HFFc6 (cell line): ENCODE data around the gene CFAP251. TPM values are rescaled to one million over a fixed set of nuclear protein-coding genes. Genes with fewer than 3 reads are reported as not detected.

Experiments
- DNase-seq: peaks from one replicate; pipeline ENCODE4 v3.0.0-alpha.2; 2018
- H3K27ac Mint-ChIP-seq: 2 replicates; pipeline ENCODE4 v1.8.0; 2020; ENCODE audit warnings: mild to moderate bottlenecking, mixed read lengths
- H3K27me3 Mint-ChIP-seq: 2 replicates; pipeline ENCODE4 v1.8.0; 2021; ENCODE audit warnings: mild to moderate bottlenecking, moderate library complexity, mixed read lengths; ENCODE audit not compliant: insufficient read depth
- H3K36me3 Mint-ChIP-seq: 2 replicates; pipeline ENCODE4 v1.8.0; 2021; ENCODE audit warnings: low read depth, mixed read lengths
- H3K4me1 Mint-ChIP-seq: 2 replicates; pipeline ENCODE4 v1.8.0; 2020; ENCODE audit warnings: low read depth, mixed read lengths
- H3K4me3 Mint-ChIP-seq: 2 replicates; pipeline ENCODE4 v1.8.0; 2020; ENCODE audit warnings: mild to moderate bottlenecking, moderate library complexity, mixed read lengths
- H3K9me3 Mint-ChIP-seq: 2 replicates; pipeline ENCODE4 v1.8.0; 2020; ENCODE audit warnings: mild to moderate bottlenecking, mixed read lengths
- total RNA-seq, 6 experiments: library from RNA; stranded (reverse); fragmentation: NEBNext Ultra II Directional; extraction: Animal tissue kit (Norgen Biotek cat#: 25700); gene quantifications; 2 replicates in 1 of 6; 3 replicates in 5 of 6; pipeline ENCODE4 v1.2.3, GENCODE V29; 2021
- TF ChIP-seq, protein P1 (sequence below): fragments of 200-600 bp; sonication (generic); IDR thresholded peaks from 2 replicates; pipeline ENCODE4 v1.5.0; 2021; ENCODE audit warnings: antibody characterized with exemption, mild to moderate bottlenecking

Gene CFAP251
- total RNA-seq, 6 experiments from 2014 or later, result 0.66 to 4.2 (median 3.3) TPM

DNA sequence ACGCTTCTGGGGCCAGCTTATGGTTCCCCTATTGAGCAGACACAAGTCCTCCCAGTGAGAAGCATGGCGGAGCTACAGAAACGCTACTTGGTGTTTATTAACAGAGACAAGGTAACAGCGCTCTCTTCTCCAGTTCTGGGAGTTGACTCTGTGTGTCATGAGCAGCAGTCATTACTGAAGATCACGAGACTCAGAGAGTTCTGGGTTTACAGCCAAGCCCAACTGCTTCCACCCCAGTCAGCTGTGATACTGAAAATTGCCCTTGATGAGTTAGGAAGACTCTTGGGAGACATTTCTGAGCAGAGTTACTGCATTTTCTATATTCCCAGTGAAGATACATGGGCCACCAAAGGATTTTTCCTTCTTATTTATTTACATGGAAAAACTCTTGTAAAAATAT, 48.6 kb downstream of the CFAP251 start:
- Mint-ChIP-seq H3K36me3 (peaks cover 49% of the 10 kb centered on the region), H3K27ac (no peak overlapping the region), H3K9me3 (peaks cover under 1% of the 10 kb centered on the region; the same call in 1 of the 2 replicates), H3K4me3 (no peak overlapping the region), H3K27me3 (no peaks in the 10 kb centered on the region; the same call in 1 of the 2 replicates), H3K4me1 (peaks cover 28% of the 10 kb centered on the region)
- DNase-seq, result no peak
- TF ChIP-seq, protein P1, sequence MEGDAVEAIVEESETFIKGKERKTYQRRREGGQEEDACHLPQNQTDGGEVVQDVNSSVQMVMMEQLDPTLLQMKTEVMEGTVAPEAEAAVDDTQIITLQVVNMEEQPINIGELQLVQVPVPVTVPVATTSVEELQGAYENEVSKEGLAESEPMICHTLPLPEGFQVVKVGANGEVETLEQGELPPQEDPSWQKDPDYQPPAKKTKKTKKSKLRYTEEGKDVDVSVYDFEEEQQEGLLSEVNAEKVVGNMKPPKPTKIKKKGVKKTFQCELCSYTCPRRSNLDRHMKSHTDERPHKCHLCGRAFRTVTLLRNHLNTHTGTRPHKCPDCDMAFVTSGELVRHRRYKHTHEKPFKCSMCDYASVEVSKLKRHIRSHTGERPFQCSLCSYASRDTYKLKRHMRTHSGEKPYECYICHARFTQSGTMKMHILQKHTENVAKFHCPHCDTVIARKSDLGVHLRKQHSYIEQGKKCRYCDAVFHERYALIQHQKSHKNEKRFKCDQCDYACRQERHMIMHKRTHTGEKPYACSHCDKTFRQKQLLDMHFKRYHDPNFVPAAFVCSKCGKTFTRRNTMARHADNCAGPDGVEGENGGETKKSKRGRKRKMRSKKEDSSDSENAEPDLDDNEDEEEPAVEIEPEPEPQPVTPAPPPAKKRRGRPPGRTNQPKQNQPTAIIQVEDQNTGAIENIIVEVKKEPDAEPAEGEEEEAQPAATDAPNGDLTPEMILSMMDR, result no peak

DNA sequence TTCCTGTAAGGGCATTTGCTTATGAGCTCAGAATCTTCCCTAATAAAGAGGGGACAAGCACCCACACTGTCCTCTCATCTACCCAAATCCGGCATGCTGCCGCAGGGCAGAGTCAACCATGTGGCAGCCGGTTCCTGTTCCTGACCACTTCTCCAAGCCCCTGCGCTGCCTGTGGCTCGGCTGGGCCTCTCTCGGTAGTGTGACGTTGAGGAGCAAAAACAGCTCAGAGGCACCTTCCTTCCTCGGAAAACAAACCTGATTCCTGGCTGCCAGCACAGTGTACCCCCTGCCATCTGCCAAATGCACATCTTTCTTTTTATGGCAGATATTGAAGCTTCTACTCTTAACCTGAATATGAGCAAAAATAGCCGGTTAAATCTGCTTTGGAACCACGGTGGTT, 50.5 kb downstream of the CFAP251 start:
- DNase-seq, result no peak
- Mint-ChIP-seq H3K4me1 (peaks cover 20% of the 10 kb centered on the region), H3K36me3 (peaks cover 56% of the 10 kb centered on the region), H3K27me3 (no peaks in the 10 kb centered on the region), H3K27ac (no peak overlapping the region), H3K9me3 (peaks cover 8% of the 10 kb centered on the region), H3K4me3 (no peak overlapping the region)
- TF ChIP-seq, protein P1, result no peak

DNA sequence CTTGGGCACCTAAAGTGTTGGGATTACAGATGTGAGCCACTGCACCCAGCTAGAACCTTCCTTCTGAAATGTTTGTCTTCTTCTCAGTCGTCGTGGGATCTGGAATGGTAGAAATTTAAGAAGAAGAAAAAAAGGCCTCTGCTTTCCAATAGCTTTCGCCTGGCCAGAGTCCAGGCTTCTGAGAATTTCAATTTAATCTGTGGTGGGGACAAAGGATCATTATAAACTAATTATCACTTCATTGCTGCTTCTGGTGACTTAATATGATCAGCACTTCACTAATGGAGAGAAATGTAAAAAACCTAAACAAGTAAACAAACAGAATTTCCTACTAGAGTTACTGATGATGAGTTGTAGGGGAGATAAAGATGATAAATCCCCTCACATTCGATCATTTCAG, 51.3 kb downstream of the CFAP251 start:
- Mint-ChIP-seq H3K4me3 (no peak overlapping the region), H3K27ac (no peak overlapping the region), H3K36me3 (peaks cover 60% of the 10 kb centered on the region), H3K4me1 (peaks cover 12% of the 10 kb centered on the region), H3K27me3 (no peaks in the 10 kb centered on the region), H3K9me3 (peaks cover 12% of the 10 kb centered on the region)
- no peak for DNase-seq
- TF ChIP-seq, protein P1, result no peak

DNA sequence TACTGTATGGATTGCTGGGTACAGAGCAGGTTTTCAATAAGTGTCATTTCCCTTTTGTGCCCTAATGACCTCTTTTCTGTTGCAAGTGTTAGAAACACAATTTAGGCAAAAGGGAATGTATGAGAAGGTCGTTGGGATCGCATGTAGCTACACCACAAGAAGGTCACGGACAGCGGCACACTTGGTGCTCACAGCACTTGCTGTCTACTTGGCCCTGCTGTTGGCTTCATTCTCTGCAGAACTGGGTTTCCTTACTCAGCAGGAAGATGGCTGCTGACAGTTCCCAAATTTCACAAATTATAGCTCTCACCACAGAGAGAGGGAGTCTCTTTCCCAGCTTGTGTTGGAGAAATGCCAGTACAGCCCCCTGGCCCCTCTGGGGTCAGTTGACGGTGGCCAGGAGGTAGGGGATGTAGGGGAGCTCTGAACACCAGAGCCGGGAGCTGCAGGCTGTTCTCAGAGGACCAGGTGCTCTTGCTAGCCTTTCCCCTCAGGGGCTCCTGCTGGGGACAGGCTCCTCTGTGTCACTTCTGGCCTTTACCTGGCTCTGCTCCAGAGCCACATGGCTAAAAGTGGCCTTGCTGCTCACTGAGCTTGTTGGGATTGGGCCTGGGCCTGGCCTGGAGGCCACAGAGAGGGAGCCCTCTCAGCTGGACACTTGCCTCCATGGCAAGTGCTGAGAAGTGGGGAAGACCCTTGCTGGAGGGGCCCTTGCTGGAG, 52.3 kb downstream of the CFAP251 start:
- Mint-ChIP-seq H3K27me3 (no peaks in the 10 kb centered on the region), H3K27ac (no peak overlapping the region), H3K9me3 (peaks cover 12% of the 10 kb centered on the region), H3K4me1 (peaks cover 2% of the 10 kb centered on the region), H3K36me3 (peaks cover 60% of the 10 kb centered on the region), H3K4me3 (no peak overlapping the region)
- DNase-seq, result no peak
- TF ChIP-seq, protein P1, result no peak

DNA sequence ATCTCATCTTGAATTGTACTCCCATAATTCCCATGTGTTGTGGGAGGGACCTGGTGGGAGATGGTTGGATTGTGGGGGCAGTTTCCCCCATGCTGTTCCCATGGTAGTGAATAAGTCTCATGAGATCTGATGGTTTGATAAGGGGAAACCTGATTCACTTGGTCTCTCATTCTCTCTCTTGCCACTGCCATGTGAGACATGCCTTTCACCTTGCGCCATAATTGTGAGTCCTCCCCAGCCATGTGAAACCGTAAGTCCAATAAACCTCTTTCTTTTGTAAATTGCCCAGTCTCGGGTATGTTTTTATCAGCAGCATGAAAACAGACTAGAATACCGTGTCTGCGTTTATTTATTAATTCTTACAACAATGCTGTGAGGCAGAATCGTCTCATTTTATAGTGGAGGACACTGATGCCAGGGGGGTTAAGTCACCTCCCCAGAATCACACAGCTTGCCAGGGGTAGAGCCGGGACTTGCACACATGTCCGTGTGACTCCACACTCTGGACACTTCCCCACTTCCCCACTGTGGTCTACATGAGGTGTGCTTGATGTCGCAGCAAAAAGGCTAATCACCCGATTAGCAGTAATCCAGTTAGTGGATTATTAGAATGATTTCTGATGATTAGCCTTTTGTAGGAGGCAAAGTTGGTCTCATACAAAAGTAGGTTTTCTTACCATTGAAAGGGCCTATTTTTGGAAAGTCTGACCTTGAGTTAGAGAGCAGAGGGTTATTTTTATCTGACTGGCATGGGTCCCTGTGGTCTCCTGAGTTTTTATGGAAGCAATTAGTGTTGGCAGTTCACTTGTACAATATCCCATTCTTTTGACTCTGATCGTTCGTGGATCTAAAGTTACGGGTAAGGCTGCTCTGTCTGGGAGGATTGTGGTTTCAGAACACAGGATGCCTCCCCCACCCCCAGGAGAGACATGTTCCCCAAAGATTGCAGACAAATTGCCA, 55.9 kb downstream of the CFAP251 start:
- no peak overlapping the region for H3K27ac Mint-ChIP-seq
- no peak overlapping the region for H3K4me3 Mint-ChIP-seq
- peaks cover 43% of the 10 kb centered on the region for H3K36me3 Mint-ChIP-seq
- no peaks in the 10 kb centered on the region for H3K4me1 Mint-ChIP-seq
- TF ChIP-seq, protein P1, result no peak
- peaks cover 12% of the 10 kb centered on the region for H3K9me3 Mint-ChIP-seq
- no peak for DNase-seq
- no peaks in the 10 kb centered on the region for H3K27me3 Mint-ChIP-seq
